Esophagus (tissue), 2 donors: ENCODE data around the gene ZNF726. TPM values are rescaled to one million over a fixed set of nuclear protein-coding genes. Genes with fewer than 3 reads are reported as not detected.
"Not testable (repeated sequence)": the region's sequence is repeated elsewhere in the genome, so short reads cannot be mapped to it uniquely, and the experiment has no call there.

ENCODE experiments used
- H3K27ac ChIP-seq, 2 donors: one replicate each; pipeline ENCODE4 v1.5.1; 2013; ENCODE audit warnings: low read depth in 2 of 2, mild to moderate bottlenecking in 2 of 2, inconsistent platforms in 1 of 2, low read length in 1 of 2, moderate library complexity in 1 of 2
- H3K27me3 ChIP-seq, 2 donors: one replicate each; pipeline ENCODE4 v1.6.1; 2013; ENCODE audit warnings: low read length in 2 of 2, control low read depth in 1 of 2, mild to moderate bottlenecking in 1 of 2; ENCODE audit not compliant: insufficient read depth in 2 of 2, control insufficient read depth in 1 of 2
- H3K36me3 ChIP-seq, 2 donors: one replicate each; pipeline ENCODE4 v1.6.1; 2013; ENCODE audit warnings: low read length in 1 of 2; ENCODE audit not compliant: control insufficient read depth in 2 of 2, insufficient read depth in 2 of 2
- H3K4me1 ChIP-seq, 2 donors: one replicate each; pipeline ENCODE4 v1.6.1; 2013; ENCODE audit warnings: low read length in 1 of 2; ENCODE audit not compliant: control insufficient read depth in 2 of 2, insufficient read depth in 2 of 2
- H3K4me3 ChIP-seq, 2 donors: one replicate each; pipeline ENCODE4 v1.5.1; 2013; ENCODE audit warnings: low read length in 2 of 2, mild to moderate bottlenecking in 2 of 2, low read depth in 1 of 2, moderate library complexity in 1 of 2
- H3K9me3 ChIP-seq, 2 donors: one replicate each; pipeline ENCODE4 v1.6.1; 2013; ENCODE audit warnings: mild to moderate bottlenecking in 2 of 2, low read depth in 1 of 2, low read length in 1 of 2, moderate library complexity in 1 of 2; ENCODE audit not compliant: control insufficient read depth in 2 of 2, insufficient read depth in 1 of 2
- WGBS, 2 donors: extraction: QIAGEN DNeasy Blood & Tissue Kit; methylation state at CpG; one replicate each; pipeline ENCODE4 v1.1.7; 2013; 5-methylcytosine and 5-hydroxymethylcytosine counted together
- polyA plus RNA-seq, 2 donors: library from polyadenylated mRNA; stranded (reverse); fragments of 200-250 nt; gene quantifications; one replicate each; pipeline ENCODE4 v1.2.3, GENCODE V29; 2013
- donor health status: healthy with polysubstance abuse.
- donor health status: Bipolar disorder and iron deficiency.

The ZNF726 gene
- polyA plus RNA-seq: 1 to 10 TPM; 2.0 to 2.8 TPM

- H3K27me3 ChIP-seq: no peaks in the 10 kb centered on the region
- H3K27ac ChIP-seq: peak within 1 kb of the TSS; percentile 36 to 86
These were observed at the start of gene ZNF726 for GRCh38 chr19:23914402-23915286. ZNF726 (plus strand) TSS chr19:23914886; CDS start chr19:23914995, 109 bp downstream.

GRCh38 chr19:23867895-23868294 is 46.8 kb upstream of the ZNF726 start:
- Histone ChIP-seq H3K27me3 (no peaks in the 10 kb centered on the region), H3K4me1 (no peaks in the 10 kb centered on the region), H3K27ac (no peak overlapping the region), H3K9me3 (peaks cover 4 to 8% of the 10 kb centered on the region in 2 donors), H3K4me3 (no peak overlapping the region), H3K36me3 (no peaks in the 10 kb centered on the region)
- WGBS, 2 donors: 75 to 87% methylated on average over 4 of the region's 4 CpGs

More at GRCh38 chr19:23914402-23915286, at the start of gene ZNF726:
- H3K9me3 ChIP-seq: no peaks in the 10 kb centered on the region
- H3K36me3 ChIP-seq: no peaks in the 10 kb centered on the region
- peak within 1 kb of the TSS; percentile 88 to 90 for H3K4me3 ChIP-seq
- WGBS, 2 donors: 14 to 17% methylated on average over 43 to 44 of the region's 44 CpGs
- no peaks in the 10 kb centered on the region for H3K4me1 ChIP-seq

GRCh38 chr19:23868630-23869029 is 46.1 kb upstream of the ZNF726 start:
- Histone ChIP-seq H3K4me1 (no peaks in the 10 kb centered on the region), H3K27me3 (no peaks in the 10 kb centered on the region), H3K9me3 (peaks cover 4 to 5% of the 10 kb centered on the region in 2 donors), H3K4me3 (no peak overlapping the region), H3K36me3 (no peaks in the 10 kb centered on the region), H3K27ac (no peak overlapping the region)
- 91 to 94% methylated on average over 3 of the region's 3 CpGs for WGBS, 2 donors

GRCh38 chr19:23872282-23872919 is 42.3 kb upstream of the ZNF726 start:
- 83% methylated on average over 1 of the region's 1 CpG for WGBS, 2 donors
- Histone ChIP-seq H3K36me3 (no peaks in the 10 kb centered on the region), H3K9me3 (peaks cover 0 to 14% of the 10 kb centered on the region in 2 donors), H3K4me1 (no peaks in the 10 kb centered on the region), H3K4me3 (no peak overlapping the region), H3K27ac (no peak overlapping the region), H3K27me3 (peaks cover 0 to 2% of the 10 kb centered on the region in 2 donors)

- peaks cover 0 to 11% of the 10 kb centered on the region in 2 donors for H3K9me3 ChIP-seq
- H3K36me3 ChIP-seq: no peaks in the 10 kb centered on the region
- 48 to 61% methylated on average over 12 of the region's 12 CpGs for WGBS, 2 donors
- H3K4me1 ChIP-seq: no peaks in the 10 kb centered on the region
- H3K27me3 ChIP-seq: peaks cover 0 to 2% of the 10 kb centered on the region in 2 donors
- H3K4me3 ChIP-seq: no peak overlapping the region
- H3K27ac ChIP-seq: no peak overlapping the region
These were observed 38.4 kb upstream of the ZNF726 start for GRCh38 chr19:23876261-23876660.

GRCh38 chr19:23876756-23877155 is 37.9 kb upstream of the ZNF726 start:
- WGBS, 2 donors: 40 to 44% methylated on average over 3 of the region's 3 CpGs
- not testable (repeated sequence) for H3K4me3 ChIP-seq, H3K27ac ChIP-seq, H3K27me3 ChIP-seq, H3K4me1 ChIP-seq, H3K36me3 ChIP-seq
- H3K9me3 ChIP-seq: peaks cover 0 to 11% of the 10 kb centered on the region in 2 donors

GRCh38 chr19:23882493-23882892 is 32.2 kb upstream of the ZNF726 start:
- Histone ChIP-seq H3K36me3 (no peaks in the 10 kb centered on the region), H3K9me3 (peaks cover 0 to 1% of the 10 kb centered on the region in 2 donors), H3K4me3 (no peak overlapping the region), H3K4me1 (no peaks in the 10 kb centered on the region), H3K27me3 (no peaks in the 10 kb centered on the region), H3K27ac (no peak overlapping the region)
- WGBS, 2 donors: 36 to 39% methylated on average over 5 of the region's 5 CpGs

- Histone ChIP-seq H3K4me1 (no peaks in the 10 kb centered on the region), H3K36me3 (no peaks in the 10 kb centered on the region), H3K9me3 (peaks cover 0 to 6% of the 10 kb centered on the region in 2 donors), H3K27me3 (no peaks in the 10 kb centered on the region), H3K27ac (no peak overlapping the region), H3K4me3 (no peak overlapping the region)
- 83 to 87% methylated on average over 2 of the region's 2 CpGs for WGBS, 2 donors
These were observed 30.3 kb upstream of the ZNF726 start for GRCh38 chr19:23884363-23884762.

GRCh38 chr19:23887642-23888041 is 27.0 kb upstream of the ZNF726 start:
- Histone ChIP-seq H3K27me3 (no peaks in the 10 kb centered on the region), H3K4me1 (no peaks in the 10 kb centered on the region), H3K36me3 (no peaks in the 10 kb centered on the region), H3K27ac (no peak overlapping the region), H3K4me3 (no peak overlapping the region), H3K9me3 (peaks cover 0 to 6% of the 10 kb centered on the region in 2 donors)
- 58 to 74% methylated on average over 5 of the region's 5 CpGs for WGBS, 2 donors
